GM18502 (cell line): ENCODE data around the gene TRAF3IP1.
"Not testable (repeated sequence)": the region's sequence is repeated elsewhere in the genome, so short reads cannot be mapped to it uniquely, and the experiment has no call there.

ENCODE experiments used
- ATAC-seq: cut with Tn5 transposase; IDR thresholded peaks from one replicate; pipeline ENCODE4 v1.9.1; 2021; ENCODE audit warnings: mild to moderate bottlenecking; ENCODE audit not compliant: unreplicated experiment, poor library complexity

Gene TRAF3IP1

DNA sequence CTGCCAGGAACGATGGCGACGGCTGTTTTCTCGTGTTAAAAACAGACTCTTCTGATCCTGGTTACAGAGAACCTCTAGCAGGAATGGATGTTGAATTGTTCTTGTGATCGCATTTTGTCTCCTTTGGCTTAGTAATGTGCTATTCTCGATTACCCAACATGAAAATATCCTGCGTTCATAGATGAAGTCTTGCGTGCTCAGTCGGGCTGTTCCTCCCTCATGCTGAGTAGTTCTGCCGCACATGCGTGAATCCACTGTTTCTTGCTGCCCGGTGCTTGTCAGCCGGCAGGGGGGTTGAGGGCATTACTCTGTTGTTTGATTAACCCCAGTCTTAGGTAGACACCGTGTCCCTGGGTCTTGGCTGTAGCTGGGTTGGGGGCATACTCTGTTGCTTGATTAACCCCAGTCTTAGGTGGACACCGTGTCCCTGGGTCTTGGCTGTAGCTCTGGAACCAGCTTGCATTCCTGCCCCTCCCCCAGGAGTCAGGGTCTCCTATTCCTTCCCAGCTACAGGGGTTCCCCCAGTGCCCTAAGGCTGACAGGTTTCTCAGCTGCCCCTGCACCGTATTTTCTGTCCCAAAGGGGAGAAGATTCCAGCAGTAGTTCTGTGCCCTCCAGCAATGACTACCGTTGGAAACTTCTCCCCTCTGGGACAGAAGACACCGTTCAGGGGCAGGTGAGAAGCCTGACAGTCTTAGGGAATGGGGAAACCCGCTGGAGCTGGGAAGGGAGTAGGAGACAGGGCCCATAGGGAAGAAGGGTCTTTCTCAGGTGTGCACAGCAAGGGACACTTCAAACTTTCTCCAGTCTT lies 84.3 kb downstream of the TRAF3IP1 start:
- ATAC-seq = no peak

- ATAC-seq = not testable (repeated sequence)
These were observed 84.9 kb downstream of the TRAF3IP1 start for GRCh38 chr2:238405217-238405555.

GRCh38 chr2:238406221-238406997 lies 86.1 kb downstream of the TRAF3IP1 start:
- no peak for ATAC-seq

GRCh38 chr2:238406998-238407285 lies 86.6 kb downstream of the TRAF3IP1 start:
- no peak for ATAC-seq

DNA sequence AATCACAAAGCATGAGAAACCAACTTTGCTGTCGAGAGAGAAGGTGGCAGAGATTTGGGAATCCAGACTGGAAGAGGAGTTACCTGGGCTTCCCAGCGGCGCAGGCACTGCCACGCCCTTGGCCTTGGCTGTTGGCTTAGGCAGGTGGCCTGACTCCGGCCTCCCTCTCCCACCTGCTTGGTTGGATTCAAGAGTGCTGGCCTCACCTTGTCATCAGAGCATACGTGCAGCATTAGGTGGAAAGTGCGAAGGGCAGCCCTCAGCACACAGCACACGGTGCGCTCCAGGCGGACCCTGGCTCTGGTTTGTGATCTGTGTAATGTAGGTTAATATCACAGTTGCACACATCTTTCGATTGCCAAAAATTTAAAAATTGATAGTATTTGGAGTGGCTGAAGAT lies 87.2 kb downstream of the TRAF3IP1 start:
- no peak for ATAC-seq

DNA sequence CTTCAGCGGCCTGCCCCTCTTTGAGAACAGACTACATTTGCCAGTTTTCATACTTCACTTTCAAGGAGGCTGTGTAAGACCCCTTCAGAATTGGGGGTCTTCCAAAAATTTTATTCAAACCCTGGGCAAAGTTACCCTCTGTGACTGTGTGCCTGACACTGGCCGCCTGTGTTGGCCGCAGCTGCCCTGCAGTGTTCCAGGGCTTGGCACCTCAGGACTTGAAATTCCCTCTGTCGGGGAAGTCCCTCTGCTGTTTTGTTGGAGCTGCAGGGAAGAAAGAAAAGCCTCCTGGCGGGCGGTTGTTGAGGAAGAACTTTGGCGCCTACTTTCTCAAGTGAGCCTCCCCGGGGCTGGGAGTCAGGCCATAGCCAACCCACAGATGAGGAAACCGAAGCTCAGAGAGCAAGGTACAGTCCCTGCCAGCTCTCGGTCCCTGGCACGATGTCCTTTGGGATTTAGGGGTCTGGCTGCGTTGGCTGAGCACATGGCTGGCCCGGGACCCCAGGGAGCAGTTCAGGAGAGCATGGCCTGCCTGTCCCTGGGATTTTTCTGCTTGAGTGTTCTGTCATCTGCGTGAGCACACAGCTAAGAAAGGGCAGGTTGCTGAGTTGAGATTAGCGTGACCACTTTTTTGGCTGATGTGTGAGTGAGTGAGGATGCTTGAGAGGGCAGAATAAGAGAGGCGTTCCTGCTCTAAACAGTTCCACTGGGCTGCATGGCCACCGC lies 88.5 kb downstream of the TRAF3IP1 start:
- ATAC-seq = no peak

GRCh38 chr2:238409341-238410199 lies 89.3 kb downstream of the TRAF3IP1 start:
- no peak for ATAC-seq

DNA sequence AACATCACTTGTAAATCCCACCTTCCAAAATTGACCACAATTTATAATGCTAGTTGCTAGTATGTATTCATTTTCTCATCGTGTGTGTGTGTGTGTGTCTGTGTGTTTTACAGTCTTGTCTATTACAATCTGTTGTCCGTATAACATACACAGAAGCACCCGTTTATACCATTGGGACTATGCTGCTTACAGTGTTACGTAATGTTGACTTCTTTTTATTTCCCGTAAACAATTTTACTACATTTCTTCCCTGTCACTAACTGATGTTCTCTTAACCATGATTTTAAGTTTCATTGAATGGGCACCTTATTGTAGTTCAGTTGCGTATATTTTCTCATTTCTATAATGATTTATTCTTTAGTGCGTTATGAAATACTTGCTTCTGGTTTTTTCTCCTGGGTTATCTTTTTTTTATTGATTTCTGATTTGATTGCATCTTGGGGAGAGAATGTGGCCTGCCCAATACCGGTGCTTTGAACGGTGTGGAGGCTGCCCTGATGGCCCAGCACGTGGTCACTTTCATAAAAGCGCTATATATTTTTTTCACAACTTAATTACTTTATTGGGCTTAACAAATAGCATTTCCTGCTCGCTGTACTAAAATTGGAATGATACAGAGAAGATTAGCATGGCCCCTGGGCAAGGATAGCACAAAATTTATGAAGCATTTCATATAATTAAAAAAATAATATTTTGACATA lies 91.9 kb downstream of the TRAF3IP1 start:
- ATAC-seq = no peak

DNA sequence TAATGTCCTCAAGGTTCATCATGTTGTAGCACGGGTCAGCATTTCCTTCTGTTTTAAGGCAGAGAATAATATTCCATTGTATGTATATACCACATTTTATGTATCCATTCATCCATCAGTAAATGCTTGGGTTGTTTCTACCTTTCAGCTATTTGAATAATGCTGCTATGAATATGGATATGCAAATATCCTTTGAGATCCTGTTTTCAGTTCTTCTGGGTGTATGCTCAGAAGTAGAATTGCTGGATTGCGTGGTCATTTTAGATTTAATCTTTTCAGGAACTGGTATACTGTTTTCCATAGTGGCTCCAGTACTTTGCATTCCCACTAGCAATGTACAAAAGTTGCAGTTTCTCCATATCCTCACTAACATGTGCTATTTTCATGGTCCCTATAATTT lies 93.0 kb downstream of the TRAF3IP1 start:
- no peak for ATAC-seq

DNA sequence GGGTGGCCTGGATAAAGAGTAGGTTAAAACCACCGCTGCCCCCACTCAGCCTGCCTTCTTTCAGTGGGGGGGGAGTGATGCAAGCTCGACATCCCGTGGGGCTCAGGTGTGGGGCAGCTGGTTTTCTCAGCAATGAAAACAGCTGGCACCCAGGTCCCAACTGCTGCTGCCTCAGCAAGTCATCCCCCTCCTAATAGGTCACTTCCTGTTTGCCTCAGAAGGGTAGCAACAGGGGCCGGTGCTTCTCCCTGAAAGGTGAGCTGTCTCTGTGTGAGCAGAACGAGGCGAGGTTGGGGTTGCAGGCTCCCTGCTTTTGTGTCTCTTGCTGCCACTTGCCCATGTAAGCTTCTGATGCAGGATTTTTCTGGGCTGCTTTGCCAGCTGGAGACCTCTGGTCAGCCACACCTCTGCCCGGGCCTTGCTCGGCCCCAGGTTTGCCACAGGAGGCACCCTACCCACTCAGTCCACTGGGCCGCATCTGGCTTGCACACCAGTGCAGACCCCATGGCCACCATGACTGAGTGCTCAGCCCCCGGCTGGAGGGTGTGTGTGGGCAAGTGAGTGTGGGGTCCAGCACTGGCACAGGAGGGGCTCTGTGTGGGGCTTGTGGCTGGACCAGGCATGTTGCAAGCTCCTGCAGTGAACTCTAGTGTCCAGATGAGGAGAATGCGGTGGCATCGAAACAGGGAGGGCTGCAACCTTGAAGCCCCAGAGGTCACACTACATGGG lies 94.9 kb downstream of the TRAF3IP1 start:
- no peak for ATAC-seq

- ATAC-seq = no peak
These were observed 95.6 kb downstream of the TRAF3IP1 start for GRCh38 chr2:238415893-238416292.

DNA sequence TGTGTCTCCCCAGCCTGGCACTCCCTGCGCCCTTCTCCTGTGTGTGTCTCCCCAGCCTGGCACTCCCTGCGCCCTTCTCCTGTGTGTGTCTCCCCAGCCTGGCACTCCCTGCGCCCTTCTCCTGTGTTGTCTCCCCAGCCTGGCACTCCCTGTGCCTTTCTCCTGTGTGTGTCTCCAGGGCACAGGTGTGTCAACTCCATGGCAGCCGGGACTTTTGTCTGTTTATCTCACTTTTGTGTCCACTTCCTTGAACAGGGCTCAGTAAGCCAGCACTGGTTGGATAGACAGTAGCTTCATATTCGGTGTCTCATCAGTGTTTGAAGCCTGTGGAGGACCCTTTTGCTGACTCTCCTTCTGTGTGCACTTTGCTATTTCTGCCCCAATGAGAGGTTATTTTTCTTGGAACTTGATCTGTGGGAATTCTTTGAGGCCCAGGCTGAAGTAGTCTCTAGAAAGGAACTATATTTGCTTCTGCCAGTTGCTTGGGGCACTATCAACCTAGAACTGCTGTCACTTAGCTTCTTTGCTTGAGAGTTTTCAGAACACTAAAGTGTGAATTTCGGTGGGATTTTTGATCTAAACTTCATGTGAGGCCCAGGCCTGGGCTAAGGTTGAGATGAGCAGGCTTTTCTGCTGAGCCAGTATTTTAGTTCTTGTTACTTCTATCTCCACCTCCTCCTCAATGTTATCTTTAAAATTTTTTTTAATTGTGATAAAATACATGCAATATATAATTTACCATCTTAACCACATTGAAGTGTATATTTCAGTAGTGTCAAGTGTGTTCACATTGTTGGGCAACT lies 98.1 kb downstream of the TRAF3IP1 start:
- no peak for ATAC-seq

GRCh38 chr2:238418999-238419546 lies 98.8 kb downstream of the TRAF3IP1 start:
- no peak for ATAC-seq

DNA sequence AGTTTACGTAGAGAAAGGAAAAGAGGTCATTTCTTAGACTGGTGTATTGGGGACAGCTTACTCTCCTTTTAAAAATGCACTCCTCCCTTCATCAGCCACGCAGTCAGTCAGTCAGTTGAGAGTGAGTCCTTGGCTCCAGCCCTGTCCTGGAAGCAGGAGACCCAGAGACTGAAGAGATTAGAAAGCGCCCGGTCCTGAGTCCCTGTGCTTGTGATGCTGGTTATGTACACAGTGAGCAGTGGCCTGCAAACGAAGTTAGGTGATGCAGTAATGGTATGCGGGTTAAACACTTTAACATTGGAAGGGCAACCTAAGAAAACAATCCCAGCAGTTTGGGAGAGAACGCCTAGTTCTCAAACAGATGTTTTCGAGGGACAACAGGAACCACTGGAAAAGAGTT lies 100.1 kb downstream of the TRAF3IP1 start:
- ATAC-seq = no peak

DNA sequence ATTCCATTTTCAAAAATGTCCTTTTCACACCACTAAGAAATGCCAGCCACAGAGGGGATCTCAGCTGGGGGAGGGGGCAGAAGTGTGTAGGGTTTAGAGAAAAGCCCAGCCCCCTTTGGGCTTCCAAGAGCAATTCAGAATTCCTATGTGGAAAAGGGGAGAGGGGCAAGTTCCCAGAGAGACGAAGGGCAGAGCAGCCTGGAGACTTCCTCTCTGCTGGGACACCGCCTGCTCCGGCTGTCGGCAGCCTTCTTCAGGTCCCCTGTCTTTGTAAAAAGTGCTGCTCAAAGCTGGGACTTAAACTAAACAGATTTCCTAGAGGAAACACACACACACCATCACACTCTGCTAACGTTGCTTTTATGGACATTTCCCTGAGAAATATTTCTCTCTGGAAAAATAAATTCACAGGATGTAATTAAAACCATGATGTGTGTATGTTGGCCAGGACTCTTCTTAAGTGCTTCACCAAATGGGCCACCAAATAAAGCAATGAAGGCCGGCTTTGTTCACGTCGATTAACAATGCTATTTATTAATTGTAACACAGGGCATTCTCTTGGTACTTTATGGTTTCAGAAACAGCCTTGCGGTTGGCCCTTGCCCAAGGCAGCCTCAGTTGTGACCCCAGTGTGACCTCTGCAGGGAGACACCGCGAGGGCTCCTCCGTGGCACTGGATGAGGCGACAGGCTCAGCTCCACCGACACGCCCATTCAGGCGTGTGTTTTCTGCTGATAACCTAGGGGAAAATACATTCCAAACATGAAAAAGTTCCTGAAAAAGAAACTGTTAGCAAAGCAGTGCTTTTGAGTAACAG lies 100.8 kb downstream of the TRAF3IP1 start:
- no peak for ATAC-seq

DNA sequence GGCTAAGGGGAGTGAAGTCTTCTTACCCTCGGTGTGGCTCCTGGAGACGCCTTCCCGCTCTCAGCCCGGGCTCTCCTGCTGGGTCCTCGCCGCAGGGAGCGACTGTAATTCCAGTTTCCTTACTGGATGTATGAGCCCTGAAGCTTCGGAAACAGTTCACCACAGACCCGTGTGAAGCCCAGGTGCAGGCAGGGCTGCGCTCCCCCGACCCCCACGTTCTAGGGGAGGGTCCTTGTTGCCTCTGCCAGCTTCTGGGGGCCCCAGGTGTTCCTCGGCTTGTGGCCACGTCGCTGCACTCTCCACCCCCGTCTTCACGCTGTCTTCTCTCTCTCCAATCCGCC lies 101.3 kb downstream of the TRAF3IP1 start:
- ATAC-seq = no peak

DNA sequence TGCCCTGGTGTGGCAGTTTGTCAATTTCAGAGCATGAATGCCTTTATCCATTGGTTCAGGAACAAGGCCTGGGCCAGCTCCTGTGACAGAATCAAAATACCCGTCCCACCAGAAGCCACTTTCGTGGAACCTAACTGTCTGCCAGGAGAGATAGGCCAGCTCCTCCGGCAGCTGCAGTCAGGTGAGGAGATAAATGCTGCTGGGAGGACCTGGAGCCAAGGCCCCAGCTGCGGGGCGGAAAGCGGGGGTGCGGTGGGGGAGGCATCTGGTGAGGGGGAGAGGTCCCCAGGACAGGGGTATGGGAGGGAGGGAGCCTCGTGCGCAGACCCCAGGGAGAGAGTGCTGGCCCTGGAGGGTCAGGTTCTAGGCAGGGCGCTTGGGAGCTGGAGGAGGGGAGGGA lies 102.0 kb downstream of the TRAF3IP1 start:
- no peak for ATAC-seq
